Lower leg skin (tissue), 4 donors: ENCODE data around the gene ANO5. TPM values are rescaled to one million over a fixed set of nuclear protein-coding genes. Genes with fewer than 3 reads are reported as not detected.
A peak's percentile ranks its signal among the peaks of the same experiment; 100 is the strongest.
"Not testable (repeated sequence)": the region's sequence is repeated elsewhere in the genome, so short reads cannot be mapped to it uniquely, and the experiment has no call there.

Experiments
- DNase-seq, 2 donors: peaks; one replicate each; pipeline ENCODE4 v3.0.0-alpha.2; 2019; ENCODE audit warnings: low spot score in 2 of 2
- H3K4me3 ChIP-seq: fragments of 200-600 bp; sonication (generic); 2 replicates; pipeline ENCODE4 v1.5.1; 2017; ENCODE audit warnings: mild to moderate bottlenecking, low read depth; ENCODE audit not compliant: poor library complexity, severe bottlenecking
- POLR2A ChIP-seq, 2 donors: fragments of 450-650 bp; IDR thresholded peaks; one replicate each; pipeline ENCODE4 v1.6.1; 2016 to 2017; ENCODE audit warnings: antibody characterized with exemption in 2 of 2, mild to moderate bottlenecking in 1 of 2, moderate library complexity in 1 of 2
- WGBS, 2 donors: methylation state at CpG; one replicate each; pipeline ENCODE4 v1.1.5; 2018; 5-methylcytosine and 5-hydroxymethylcytosine counted together
- intact Hi-C: fragments of 100-400 bp; cut with DNase I; formaldehyde crosslinking; loops from one replicate; pipeline ENCODE4 v1.15.0; 2023; ENCODE audit warnings: low total_unique reads
- total RNA-seq, 4 donors: library from RNA; depleted of rRNA; stranded (reverse); fragments of >200 nt; gene quantifications; one replicate each; pipeline ENCODE4 v1.1.0, GENCODE V29; 2016
- TF ChIP-seq, protein P1 (sequence below), 3 donors: fragments of 450-650 bp; IDR thresholded peaks; one replicate each; pipeline ENCODE4 v1.5.1; 2016; ENCODE audit warnings: antibody characterized with exemption in 3 of 3, mild to moderate bottlenecking in 3 of 3, moderate library complexity in 2 of 3

ANO5 gene
- total RNA-seq, 4 donors from 2014 or later: 0.19 to 0.98 (median 0.71) TPM

GRCh38 chr11:22244986-22245592, 52.2 kb downstream of the ANO5 start:
- peak in 1 of 2 donors; percentile 15 for DNase-seq
- H3K4me3 ChIP-seq: no peak overlapping the region
- intact Hi-C loops: no loop called here
- TF ChIP-seq POLR2A (IDR thresholded peaks at IDR 0.05): no peak
- TF ChIP-seq, protein P1, sequence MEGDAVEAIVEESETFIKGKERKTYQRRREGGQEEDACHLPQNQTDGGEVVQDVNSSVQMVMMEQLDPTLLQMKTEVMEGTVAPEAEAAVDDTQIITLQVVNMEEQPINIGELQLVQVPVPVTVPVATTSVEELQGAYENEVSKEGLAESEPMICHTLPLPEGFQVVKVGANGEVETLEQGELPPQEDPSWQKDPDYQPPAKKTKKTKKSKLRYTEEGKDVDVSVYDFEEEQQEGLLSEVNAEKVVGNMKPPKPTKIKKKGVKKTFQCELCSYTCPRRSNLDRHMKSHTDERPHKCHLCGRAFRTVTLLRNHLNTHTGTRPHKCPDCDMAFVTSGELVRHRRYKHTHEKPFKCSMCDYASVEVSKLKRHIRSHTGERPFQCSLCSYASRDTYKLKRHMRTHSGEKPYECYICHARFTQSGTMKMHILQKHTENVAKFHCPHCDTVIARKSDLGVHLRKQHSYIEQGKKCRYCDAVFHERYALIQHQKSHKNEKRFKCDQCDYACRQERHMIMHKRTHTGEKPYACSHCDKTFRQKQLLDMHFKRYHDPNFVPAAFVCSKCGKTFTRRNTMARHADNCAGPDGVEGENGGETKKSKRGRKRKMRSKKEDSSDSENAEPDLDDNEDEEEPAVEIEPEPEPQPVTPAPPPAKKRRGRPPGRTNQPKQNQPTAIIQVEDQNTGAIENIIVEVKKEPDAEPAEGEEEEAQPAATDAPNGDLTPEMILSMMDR (IDR thresholded peaks at IDR 0.05): no peak
- 10 to 12% methylated on average over 4 of the region's 4 CpGs for WGBS, 2 donors

DNA sequence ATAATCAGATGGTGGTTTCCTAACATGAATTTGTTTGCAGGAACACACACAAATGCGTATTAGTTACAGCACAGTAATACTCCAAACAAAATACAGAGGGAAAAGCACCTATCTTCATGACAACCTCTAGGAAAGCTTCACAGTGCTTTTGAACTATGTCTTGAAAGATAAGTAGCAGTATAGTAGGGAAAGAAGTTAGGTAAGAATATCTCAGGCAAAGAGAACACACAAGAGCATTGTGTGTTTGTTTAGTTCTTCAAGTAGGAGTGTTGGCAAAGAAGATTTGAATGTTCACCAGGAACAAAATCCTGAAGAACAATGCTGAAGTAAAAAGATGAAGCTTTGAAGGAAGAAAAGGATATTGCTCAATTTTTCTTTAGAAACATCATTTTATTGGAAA, 54.1 kb downstream of the ANO5 start:
- no peak for DNase-seq
- TF ChIP-seq, protein P1 (IDR thresholded peaks at IDR 0.05): no peak
- TF ChIP-seq POLR2A (IDR thresholded peaks at IDR 0.05): no peak
- intact Hi-C loops: no loop called here
- WGBS, 2 donors: 55 to 93% methylated on average over 1 of the region's 1 CpG
- H3K4me3 ChIP-seq: no peak overlapping the region

DNA sequence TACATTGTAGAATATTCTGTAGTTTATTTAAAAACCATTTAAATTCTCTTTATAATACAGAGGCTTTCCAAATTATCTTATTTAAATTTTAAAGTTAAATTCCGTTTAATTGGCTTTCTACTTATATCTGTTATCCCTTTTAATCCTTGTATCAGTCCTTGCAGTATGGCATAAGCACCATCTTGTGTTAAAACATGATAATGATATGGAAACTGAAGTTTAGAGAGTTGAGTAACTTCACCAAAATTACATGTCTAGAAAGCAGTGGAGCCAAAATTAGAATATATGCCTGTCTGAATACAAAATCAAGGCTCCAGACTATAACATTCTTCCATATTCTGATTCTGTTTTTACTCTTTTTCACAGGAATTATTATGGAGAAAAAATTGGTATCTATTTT, 57.0 kb downstream of the ANO5 start:
- no peak overlapping the region for H3K4me3 ChIP-seq
- TF ChIP-seq, protein P1 (IDR thresholded peaks at IDR 0.05): no peak
- no peak for TF ChIP-seq POLR2A (IDR thresholded peaks at IDR 0.05)
- no peak for DNase-seq
- intact Hi-C loops: no loop called here
- WGBS, 2 donors: 74 to 76% methylated on average over 1 of the region's 1 CpG

- 93 to 97% methylated on average over 1 of the region's 1 CpG for WGBS, 2 donors
- no peak overlapping the region for H3K4me3 ChIP-seq
- TF ChIP-seq, protein P1 (IDR thresholded peaks at IDR 0.05): no peak
- TF ChIP-seq POLR2A (IDR thresholded peaks at IDR 0.05): no peak
- no peak for DNase-seq
- intact Hi-C loops: no loop called here
Measured at GRCh38 chr11:22256876-22257275, 64.0 kb downstream of the ANO5 start.

- no peak for DNase-seq
- WGBS, 2 donors: 80 to 89% methylated on average over 2 of the region's 2 CpGs
- H3K4me3 ChIP-seq: no peak overlapping the region
- TF ChIP-seq POLR2A (IDR thresholded peaks at IDR 0.05): no peak
- TF ChIP-seq, protein P1 (IDR thresholded peaks at IDR 0.05): no peak
- intact Hi-C loops: no loop called here
Measured at GRCh38 chr11:22263613-22264012, 70.7 kb downstream of the ANO5 start.

GRCh38 chr11:22268983-22269624, 76.2 kb downstream of the ANO5 start:
- intact Hi-C loops: not testable (repeated sequence)
- WGBS, 2 donors: 86 to 96% methylated on average over 1 of the region's 1 CpG

More at GRCh38 chr11:22268983-22269624, 76.2 kb downstream of the ANO5 start:
- DNase-seq, H3K4me3 ChIP-seq: not testable (repeated sequence)
